Hepatocyte (in vitro differentiated cells): ENCODE data around the gene NFAT5. TPM values are rescaled to one million over a fixed set of nuclear protein-coding genes. Genes with fewer than 3 reads are reported as not detected.

Experiments
- DNase-seq: peaks from one replicate; pipeline ENCODE4 v3.0.0-alpha.2; 2016; ENCODE audit warnings: low spot score
- H2AFZ ChIP-seq: fragments of 200-600 bp; sonication (generic); 2 replicates; pipeline ENCODE4 v1.6.0; 2016; ENCODE audit warnings: antibody characterized with exemption, mild to moderate bottlenecking
- H3K27ac ChIP-seq: fragments of 200-600 bp; sonication (generic); 2 replicates; pipeline ENCODE4 v1.5.1; 2016; ENCODE audit warnings: mild to moderate bottlenecking
- H3K27me3 ChIP-seq: fragments of 200-600 bp; sonication (generic); 2 replicates; pipeline ENCODE4 v1.6.1; 2016
- H3K36me3 ChIP-seq: fragments of 200-600 bp; sonication (generic); replicated peaks from 2 replicates; pipeline ENCODE4 v1.5.1; 2016; ENCODE audit warnings: low read depth; ENCODE audit not compliant: insufficient read depth
- H3K4me1 ChIP-seq: fragments of 200-600 bp; sonication (generic); 2 replicates; pipeline ENCODE4 v1.5.1; 2016; ENCODE audit warnings: mild to moderate bottlenecking, moderate library complexity; ENCODE audit not compliant: insufficient read depth
- H3K4me2 ChIP-seq: fragments of 200-600 bp; sonication (generic); 2 replicates; pipeline ENCODE4 v1.6.0; 2016
- H3K4me3 ChIP-seq: fragments of 200-600 bp; sonication (generic); 2 replicates; pipeline ENCODE4 v1.5.1; 2016; ENCODE audit warnings: mild to moderate bottlenecking
- H3K79me2 ChIP-seq: fragments of 200-600 bp; sonication (generic); 2 replicates; pipeline ENCODE4 v1.6.0; 2017; ENCODE audit warnings: mild to moderate bottlenecking
- H3K9me2 ChIP-seq: fragments of 200-600 bp; sonication (generic); replicated peaks from 2 replicates; pipeline ENCODE4 v1.6.0; 2017; ENCODE audit warnings: mild to moderate bottlenecking; ENCODE audit not compliant: insufficient read depth
- H3K9me3 ChIP-seq: fragments of 200-600 bp; sonication (generic); 2 replicates; pipeline ENCODE4 v1.5.1; 2016; ENCODE audit warnings: low read depth, mild to moderate bottlenecking
- H4K20me1 ChIP-seq: fragments of 200-600 bp; sonication (generic); 2 replicates; pipeline ENCODE4 v1.6.0; 2016; ENCODE audit warnings: mild to moderate bottlenecking; ENCODE audit not compliant: insufficient read depth, poor library complexity, severe bottlenecking
- EZH2 ChIP-seq: fragments of 200-600 bp; sonication (generic); IDR thresholded peaks from 2 replicates; pipeline ENCODE4 v1.6.1; 2016; ENCODE audit warnings: antibody characterized with exemption, mild to moderate bottlenecking, borderline replicate concordance
- EZH2phosphoT487 ChIP-seq: fragments of 200-600 bp; sonication (generic); IDR thresholded peaks from one replicate; pipeline ENCODE4 v1.6.1; 2018; ENCODE audit warnings: antibody characterized with exemption, mild to moderate bottlenecking, low read depth, moderate library complexity; ENCODE audit not compliant: unreplicated experiment, severe bottlenecking
- WGBS: methylation state at CpG from one replicate; pipeline ENCODE4 v1.1.6; 2016; ENCODE audit warnings: low lambda C conversion rate; ENCODE audit errors: missing lambda C conversion rate; 5-methylcytosine and 5-hydroxymethylcytosine counted together
- polyA plus RNA-seq: library from polyadenylated mRNA; unstranded; fragments of >200 nt; fragmentation: Nextera tagmentation; extraction: Ambion mirVana; gene quantifications from 2 replicates; pipeline ENCODE4 v1.2.1, GENCODE V29; 2016
- total RNA-seq: library from RNA; depleted of rRNA; stranded (reverse); fragments of >200 nt; gene quantifications from 2 replicates; pipeline ENCODE4 v1.2.3, GENCODE V29; 2014
- TF ChIP-seq, protein P1 (sequence below): fragments of 200-600 bp; sonication (generic); IDR thresholded peaks from 2 replicates; pipeline ENCODE4 v1.5.1; 2016; ENCODE audit warnings: antibody characterized with exemption, mild to moderate bottlenecking; ENCODE audit not compliant: poor library complexity

The NFAT5 gene
- total and polyA plus RNA-seq, 2 experiments from 2014 or later, result 9.2 to 30.7 TPM

- no peaks in the 10 kb centered on the region for H3K27me3 ChIP-seq
- no peak for DNase-seq
- peaks cover 31% of the 10 kb centered on the region for H3K79me2 ChIP-seq
- H3K36me3 ChIP-seq, result no peaks in the 10 kb centered on the region
- no peaks in the 10 kb centered on the region for H3K9me2 ChIP-seq
- H3K9me3 ChIP-seq, result no peaks in the 10 kb centered on the region
- 96% methylated on average over 1 of the region's 1 CpG for WGBS
- no peak overlapping the region for H2AFZ ChIP-seq
- H4K20me1 ChIP-seq, result no peaks in the 10 kb centered on the region
- no peak overlapping the region for H3K4me2 ChIP-seq
- H3K4me1 ChIP-seq, result no peaks in the 10 kb centered on the region
- TF ChIP-seq EZH2phosphoT487 (no peak), EZH2 (no peak)
- TF ChIP-seq, protein P1, sequence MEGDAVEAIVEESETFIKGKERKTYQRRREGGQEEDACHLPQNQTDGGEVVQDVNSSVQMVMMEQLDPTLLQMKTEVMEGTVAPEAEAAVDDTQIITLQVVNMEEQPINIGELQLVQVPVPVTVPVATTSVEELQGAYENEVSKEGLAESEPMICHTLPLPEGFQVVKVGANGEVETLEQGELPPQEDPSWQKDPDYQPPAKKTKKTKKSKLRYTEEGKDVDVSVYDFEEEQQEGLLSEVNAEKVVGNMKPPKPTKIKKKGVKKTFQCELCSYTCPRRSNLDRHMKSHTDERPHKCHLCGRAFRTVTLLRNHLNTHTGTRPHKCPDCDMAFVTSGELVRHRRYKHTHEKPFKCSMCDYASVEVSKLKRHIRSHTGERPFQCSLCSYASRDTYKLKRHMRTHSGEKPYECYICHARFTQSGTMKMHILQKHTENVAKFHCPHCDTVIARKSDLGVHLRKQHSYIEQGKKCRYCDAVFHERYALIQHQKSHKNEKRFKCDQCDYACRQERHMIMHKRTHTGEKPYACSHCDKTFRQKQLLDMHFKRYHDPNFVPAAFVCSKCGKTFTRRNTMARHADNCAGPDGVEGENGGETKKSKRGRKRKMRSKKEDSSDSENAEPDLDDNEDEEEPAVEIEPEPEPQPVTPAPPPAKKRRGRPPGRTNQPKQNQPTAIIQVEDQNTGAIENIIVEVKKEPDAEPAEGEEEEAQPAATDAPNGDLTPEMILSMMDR, result no peak
- H3K4me3 ChIP-seq, result no peak overlapping the region
- H3K27ac ChIP-seq, result no peak overlapping the region
Measured at GRCh38 chr16:69699915-69700314, 134.1 kb downstream of the NFAT5 start.

DNA sequence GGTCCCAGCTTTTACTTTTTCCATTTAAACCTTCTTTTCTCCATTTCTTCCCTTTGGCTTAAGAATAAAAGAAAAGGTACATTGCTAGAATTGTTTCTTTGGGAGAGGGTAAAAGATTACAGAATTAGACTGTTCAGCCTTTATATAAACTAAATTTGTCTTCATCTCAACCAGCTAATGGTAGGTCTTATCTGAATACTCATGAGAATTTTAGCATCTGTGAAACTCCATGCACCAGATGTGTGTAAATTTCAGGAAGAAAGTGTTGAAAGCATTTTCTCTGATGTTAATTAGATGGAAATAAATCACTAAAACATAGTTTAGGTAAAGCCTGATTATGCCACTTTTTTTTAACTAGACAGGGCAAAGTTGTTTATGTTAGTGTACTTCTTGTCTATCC lies 135.7 kb downstream of the NFAT5 start:
- Histone ChIP-seq H3K27me3 (no peaks in the 10 kb centered on the region), H3K4me2 (no peak overlapping the region), H3K79me2 (peaks cover 26% of the 10 kb centered on the region), H3K9me2 (no peaks in the 10 kb centered on the region), H3K27ac (no peak overlapping the region), H4K20me1 (no peaks in the 10 kb centered on the region), H3K36me3 (no peaks in the 10 kb centered on the region), H3K4me3 (no peak overlapping the region), H2AFZ (no peak overlapping the region), H3K9me3 (no peaks in the 10 kb centered on the region), H3K4me1 (no peaks in the 10 kb centered on the region)
- TF ChIP-seq EZH2phosphoT487 (no peak), EZH2 (no peak)
- TF ChIP-seq, protein P1, result no peak
- DNase-seq, result no peak

DNA sequence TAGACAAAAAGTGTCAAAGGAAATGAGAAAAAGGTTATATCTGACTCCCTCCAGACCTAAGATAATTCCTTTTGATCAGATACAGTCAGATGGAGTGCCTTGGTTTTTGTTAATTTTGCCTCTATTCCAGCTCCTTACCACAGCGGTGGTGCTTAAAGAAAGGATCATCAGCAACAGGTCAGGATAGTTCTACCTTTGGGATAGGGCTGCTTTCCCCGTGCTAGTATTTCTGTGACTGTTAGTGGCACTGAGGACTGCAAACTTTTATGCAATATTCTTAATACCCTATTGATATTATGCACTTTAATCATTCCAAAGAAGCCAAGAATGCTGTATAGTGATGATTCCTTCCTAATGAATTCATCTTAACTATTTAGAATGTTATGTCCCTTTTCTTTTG lies 136.1 kb downstream of the NFAT5 start:
- TF ChIP-seq EZH2, result no peak
- 97% methylated on average over 2 of the region's 2 CpGs for WGBS
- Histone ChIP-seq H3K4me1 (no peaks in the 10 kb centered on the region), H3K4me3 (no peak overlapping the region), H3K79me2 (peaks cover 22% of the 10 kb centered on the region), H3K36me3 (no peaks in the 10 kb centered on the region), H3K9me2 (no peaks in the 10 kb centered on the region), H2AFZ (no peak overlapping the region), H4K20me1 (no peaks in the 10 kb centered on the region), H3K9me3 (no peaks in the 10 kb centered on the region), H3K27me3 (no peaks in the 10 kb centered on the region), H3K4me2 (no peak overlapping the region), H3K27ac (no peak overlapping the region)
- no peak for DNase-seq

DNA sequence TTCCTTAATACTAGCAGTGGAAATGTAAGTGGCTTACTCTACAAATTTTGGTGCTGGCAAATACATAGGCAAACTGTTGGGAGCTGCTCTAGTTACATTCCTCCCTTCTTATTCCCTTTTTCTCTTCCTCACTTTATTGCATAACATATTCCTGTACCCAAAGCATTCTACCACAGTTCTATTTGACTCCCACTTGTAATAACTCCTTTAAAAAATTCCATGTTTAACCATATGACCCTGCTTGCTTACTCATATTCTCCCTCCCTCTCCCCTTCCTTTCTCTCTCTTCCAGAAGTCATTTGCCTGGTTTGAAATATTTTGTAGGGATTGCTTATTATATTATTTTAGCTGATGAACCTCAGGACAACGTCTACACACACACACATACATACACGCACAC lies 137.9 kb downstream of the NFAT5 start:
- no peaks in the 10 kb centered on the region for H4K20me1 ChIP-seq
- H3K9me2 ChIP-seq, result no peaks in the 10 kb centered on the region
- H3K4me3 ChIP-seq, result no peak overlapping the region
- DNase-seq, result no peak
- no peaks in the 10 kb centered on the region for H3K9me3 ChIP-seq
- H3K79me2 ChIP-seq, result peaks cover 11% of the 10 kb centered on the region
- H3K36me3 ChIP-seq, result no peaks in the 10 kb centered on the region
- H3K27ac ChIP-seq, result no peak overlapping the region
- no peaks in the 10 kb centered on the region for H3K4me1 ChIP-seq
- 91% methylated on average over 2 of the region's 2 CpGs for WGBS
- H2AFZ ChIP-seq, result no peak overlapping the region
- TF ChIP-seq EZH2, result no peak
- TF ChIP-seq, protein P1, result no peak
- TF ChIP-seq EZH2phosphoT487, result no peak
- no peak overlapping the region for H3K4me2 ChIP-seq
- no peaks in the 10 kb centered on the region for H3K27me3 ChIP-seq
